TTC549 (cell line): ENCODE data around the gene HTR6.
"Not testable (repeated sequence)": the region's sequence is repeated elsewhere in the genome, so short reads cannot be mapped to it uniquely, and the experiment has no call there.

Source experiments
- FAIRE-seq: peaks from 2 replicates; lab custom pipeline; 2012; peaks lifted over from hg19 to GRCh38; lab: Jason Lieb, UNC

HTR6 gene

DNA sequence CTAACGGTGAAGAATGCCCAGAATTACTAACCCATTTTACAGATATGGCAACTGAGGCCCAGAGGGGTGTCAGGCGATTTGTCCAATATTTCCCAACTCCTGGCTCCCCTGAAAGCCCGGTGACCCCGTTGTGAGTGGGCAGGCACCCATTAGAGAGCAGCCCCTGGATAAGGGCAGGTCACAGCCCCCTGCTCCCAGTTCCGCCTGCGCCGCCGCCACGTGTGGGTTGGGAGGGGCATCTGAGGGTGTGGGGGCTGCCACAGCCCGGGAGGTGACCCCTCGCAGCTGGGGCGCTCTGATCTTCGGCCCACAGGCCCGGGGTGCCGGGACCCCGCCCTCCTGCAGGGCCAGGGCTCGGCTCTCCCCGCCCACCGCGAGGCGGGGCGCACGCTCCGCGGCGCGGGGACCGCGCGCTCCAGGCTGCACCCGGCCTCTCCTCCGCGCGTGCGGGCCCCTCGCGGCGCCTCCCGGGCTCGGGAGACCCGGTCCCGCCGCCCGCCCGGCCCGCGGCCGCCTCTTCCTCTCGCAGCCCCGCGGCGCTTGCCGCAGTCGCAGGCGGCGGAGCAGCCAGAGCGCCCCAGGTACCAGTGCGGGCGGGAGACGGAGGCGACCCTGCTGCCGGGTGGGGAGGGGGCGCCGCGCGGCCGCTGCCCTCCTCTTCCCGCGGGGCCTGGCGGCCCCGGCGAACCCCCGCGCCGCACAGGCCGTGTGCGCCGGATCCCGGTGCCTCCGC, at the start of gene HTR6:
Gene HTR6 (plus strand): TSS at position 423 of the 733 bp plus-strand sequence. CDS start 879 bp downstream, outside the sequence.
- FAIRE-seq = no peak

DNA sequence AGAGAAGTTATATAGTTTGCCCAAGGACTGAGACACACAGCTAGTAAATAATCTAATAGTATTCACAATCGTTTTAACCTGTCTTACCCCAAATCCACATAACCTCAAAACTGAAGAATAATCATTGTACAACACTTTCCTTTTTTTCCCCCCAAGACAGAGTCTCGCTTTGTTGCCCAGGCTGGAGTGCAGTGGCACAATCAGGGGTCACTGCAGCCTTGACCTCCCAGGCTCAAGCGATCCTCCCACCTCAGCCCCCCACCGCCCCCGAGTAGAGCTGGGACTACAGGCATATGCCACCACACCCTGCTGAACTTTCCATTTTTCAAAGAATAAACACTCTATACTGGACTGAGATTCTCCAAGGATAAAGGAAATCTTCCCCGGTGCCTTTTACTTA, 49.2 kb upstream of the HTR6 start:
- FAIRE-seq = no peak

DNA sequence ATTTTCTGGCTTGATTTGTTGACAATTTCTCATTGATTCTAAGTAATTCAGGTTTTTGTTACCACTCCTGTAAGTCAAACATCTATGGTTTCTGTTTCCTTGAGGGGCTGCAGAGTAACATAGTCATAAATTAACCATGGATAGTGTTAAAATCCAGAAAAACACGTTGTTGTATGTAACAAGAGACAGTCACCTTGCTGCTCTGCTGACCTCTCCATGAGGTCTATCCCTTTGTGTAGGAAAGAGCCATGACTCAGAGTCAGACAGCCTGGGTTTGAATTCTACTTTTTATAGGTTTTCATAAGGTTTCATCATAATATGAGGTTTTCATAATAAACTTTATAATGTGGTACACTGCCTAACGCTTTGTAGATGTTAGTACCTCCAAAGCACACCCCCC, 48.2 kb upstream of the HTR6 start:
- FAIRE-seq = no peak

DNA sequence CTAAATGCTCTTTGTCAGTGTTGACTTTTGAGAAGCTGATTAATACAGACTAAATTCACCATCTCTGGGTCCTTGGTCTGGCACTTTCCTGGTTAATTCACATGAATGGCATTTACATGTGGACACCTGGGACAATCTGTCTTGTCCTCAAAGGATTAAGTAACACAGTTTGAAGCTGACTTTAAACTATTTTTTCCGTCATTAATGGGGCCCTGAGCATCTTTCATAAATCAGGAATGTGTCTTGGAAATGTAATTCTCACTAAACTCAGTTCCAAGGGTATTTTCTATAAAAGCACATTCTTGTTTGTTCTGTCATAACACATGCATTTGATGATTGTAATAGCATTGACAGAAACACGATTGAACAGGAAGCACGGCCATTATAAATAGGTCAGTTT, 47.3 kb upstream of the HTR6 start:
- FAIRE-seq = no peak

DNA sequence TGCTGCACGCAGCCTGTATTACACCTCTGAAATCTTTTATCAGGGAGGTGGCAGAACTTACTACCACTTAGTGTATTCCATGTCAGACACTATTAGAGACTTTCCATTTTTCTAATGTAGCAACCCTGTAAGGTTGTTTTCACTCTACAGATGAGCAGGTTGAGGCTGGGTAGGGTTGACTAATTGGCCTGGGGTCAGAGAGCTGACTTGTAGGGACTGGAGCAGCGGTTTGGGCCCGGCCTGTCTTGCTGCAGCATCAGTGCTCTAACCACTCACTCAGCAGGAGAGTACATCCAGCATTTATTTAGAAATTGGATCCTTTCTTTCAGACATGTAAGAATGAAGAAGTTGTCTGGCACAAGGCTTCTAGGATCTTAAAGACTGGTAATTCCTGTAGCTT, 46.2 kb upstream of the HTR6 start:
- FAIRE-seq = no peak

- no peak for FAIRE-seq
Measured at GRCh38 chr1:19619697-19620384, 44.8 kb upstream of the HTR6 start.

DNA sequence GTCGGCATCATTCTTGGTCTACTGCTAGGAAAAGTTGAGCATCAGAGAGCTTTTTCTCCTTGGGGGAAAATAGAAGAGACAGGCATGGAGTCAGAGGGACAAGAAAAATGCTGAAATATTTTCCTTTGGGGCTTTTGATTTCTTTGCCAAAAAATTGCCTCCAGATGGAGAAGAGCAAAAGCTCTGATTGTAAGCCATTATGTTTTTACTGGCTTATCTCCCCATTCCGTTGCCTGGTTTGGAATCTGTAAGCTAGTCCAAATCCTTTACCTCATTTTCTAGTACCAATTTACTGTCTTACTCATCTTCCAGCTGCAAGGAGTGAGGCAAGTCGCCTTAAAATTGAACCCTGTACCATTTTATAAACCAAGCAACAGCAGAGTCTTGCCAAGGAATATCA, 43.9 kb upstream of the HTR6 start:
- no peak for FAIRE-seq

GRCh38 chr1:19621274-19621950, 43.3 kb upstream of the HTR6 start:
- FAIRE-seq = no peak

DNA sequence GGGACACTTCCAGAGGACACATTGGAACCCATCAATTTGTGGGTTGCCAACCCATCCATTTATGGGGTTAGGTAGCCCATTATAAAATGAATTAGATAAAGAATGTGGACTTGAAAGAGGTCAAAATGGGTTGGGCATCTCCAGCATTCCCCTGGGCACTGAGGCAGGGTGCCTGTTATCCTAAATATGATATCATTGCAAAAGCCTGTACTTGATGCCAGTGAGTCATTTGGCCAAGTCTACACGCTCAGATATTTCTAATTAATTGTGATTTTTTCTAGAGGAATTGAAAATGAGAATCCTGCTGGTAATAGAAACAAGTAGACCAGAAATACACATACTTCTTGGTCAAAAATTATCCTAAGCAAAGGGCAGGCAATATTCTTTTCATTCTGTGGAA, 42.5 kb upstream of the HTR6 start:
- FAIRE-seq = no peak

GRCh38 chr1:19623523-19623922, 41.2 kb upstream of the HTR6 start:
- FAIRE-seq = no peak

GRCh38 chr1:19625291-19625937, 39.3 kb upstream of the HTR6 start:
- no peak for FAIRE-seq

GRCh38 chr1:19628879-19629278, 35.8 kb upstream of the HTR6 start:
- FAIRE-seq = no peak

DNA sequence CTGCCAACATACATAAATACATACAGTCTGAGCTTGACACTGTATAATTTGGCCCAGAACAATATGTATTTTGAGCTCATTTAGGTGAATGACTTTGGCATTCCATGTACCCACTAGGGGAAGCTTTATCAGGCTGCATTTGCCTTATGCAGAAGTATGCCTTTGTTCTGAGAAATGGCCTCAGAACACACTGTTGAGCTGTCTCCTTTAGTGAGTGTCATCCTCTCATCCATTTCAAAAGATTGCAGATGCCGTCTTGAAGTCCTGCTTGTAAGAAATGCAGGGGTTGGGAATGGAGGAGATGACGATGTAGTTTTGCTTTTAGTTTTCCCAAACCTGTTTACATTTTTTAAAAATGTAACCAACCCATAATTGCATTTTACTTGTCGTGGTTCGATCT, 35.3 kb upstream of the HTR6 start:
- no peak for FAIRE-seq

- not testable (repeated sequence) for FAIRE-seq
Measured at GRCh38 chr1:19630192-19630591, 34.5 kb upstream of the HTR6 start.

GRCh38 chr1:19630720-19631395, 33.8 kb upstream of the HTR6 start:
- no peak for FAIRE-seq

DNA sequence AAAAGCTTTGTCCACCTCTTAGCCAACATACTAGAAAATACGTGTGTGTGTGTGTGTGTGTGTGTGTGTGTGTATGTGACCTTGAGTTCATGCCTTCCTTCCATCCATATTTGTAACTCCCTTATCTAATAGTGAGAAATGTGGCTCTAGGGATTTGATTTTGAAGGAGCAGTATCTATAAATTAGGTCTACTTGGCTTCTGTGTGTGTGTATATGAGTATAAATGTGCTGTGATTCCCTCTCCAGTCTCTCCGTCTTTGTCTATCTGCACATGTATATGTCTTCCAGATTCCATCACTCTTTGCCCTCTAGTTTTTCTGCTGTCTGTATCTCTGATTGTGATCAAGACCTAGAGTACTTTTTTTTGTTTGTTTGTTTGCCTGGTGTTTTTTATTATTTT, 32.5 kb upstream of the HTR6 start:
- no peak for FAIRE-seq

DNA sequence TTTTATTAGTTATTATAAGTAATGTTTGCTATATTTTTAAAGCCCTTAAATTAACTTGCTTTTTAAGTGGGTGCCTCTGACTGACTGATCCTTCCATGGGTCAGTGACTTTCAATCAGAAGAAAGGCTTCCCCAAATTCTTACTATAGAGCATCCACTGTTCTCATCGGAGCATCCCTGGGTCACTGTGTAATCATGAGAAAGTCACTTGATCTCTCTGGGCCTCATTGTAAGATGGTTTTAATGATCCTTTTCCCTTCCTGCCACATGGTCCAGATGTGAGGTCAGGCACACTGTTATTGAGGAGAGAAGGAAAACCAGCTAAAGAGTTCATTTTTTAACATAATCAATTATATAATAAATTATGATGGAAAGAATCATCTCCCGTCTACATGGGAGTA, 31.6 kb upstream of the HTR6 start:
- FAIRE-seq = no peak

GRCh38 chr1:19635064-19635463, 29.6 kb upstream of the HTR6 start:
- FAIRE-seq = not testable (repeated sequence)

DNA sequence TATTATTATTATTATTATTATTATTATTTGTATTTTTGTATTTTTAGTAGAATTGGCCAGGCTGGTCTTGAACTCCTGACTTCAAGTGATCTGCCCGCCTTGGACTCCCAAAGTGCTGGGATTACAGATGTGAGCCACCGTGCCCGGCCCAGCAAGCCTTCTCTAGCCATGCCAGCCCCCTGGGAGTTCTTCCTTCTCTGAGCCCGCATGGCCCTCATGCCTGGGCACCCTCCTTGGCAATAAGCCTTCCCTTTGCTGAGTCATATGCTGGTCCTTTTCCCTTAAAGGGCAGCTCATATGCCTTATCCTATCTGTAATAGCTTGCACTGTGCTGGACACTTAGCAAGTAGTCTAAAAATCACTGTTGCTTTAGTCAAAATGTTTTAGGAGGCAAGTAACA, 29.0 kb upstream of the HTR6 start:
- no peak for FAIRE-seq

- FAIRE-seq = no peak
Measured at GRCh38 chr1:19636065-19636464, 28.6 kb upstream of the HTR6 start.

GRCh38 chr1:19636749-19637148, 27.9 kb upstream of the HTR6 start:
- FAIRE-seq = not testable (repeated sequence)

DNA sequence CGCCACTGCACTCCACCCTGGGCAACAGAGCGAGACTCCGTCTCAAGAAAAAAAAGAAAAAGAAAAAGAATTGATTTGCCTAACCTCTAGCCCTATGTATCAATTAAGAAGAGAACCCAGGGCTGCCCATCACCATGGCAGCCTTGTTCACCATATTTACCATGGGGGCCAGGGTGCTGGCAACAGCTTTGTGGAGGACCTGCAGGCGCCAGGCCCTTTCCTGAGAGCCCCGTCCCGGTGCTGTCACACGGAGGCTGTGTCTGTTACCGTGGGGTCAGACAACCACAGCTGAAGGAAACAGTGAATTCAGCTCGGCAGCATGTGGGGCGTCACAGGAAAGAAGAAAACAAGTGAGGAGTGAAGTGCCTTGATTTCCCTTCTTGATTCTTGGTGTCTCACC, 27.1 kb upstream of the HTR6 start:
- FAIRE-seq = no peak
